Common myeloid progenitor, CD34-positive (primary cell): ENCODE results near the gene RALB.
A peak's percentile ranks its signal among the peaks of the same experiment; 100 is the strongest.

Experiments used
- CTCF ChIA-PET: fragments of 350-600 bp; sonication (Branson Sonifier 250); formaldehyde crosslinking; loops from one replicate; lab custom pipeline; 2021; ENCODE audit warnings: antibody characterized with exemption; lab: Charles Lee
- POLR2A ChIA-PET: fragments of 350-600 bp; sonication (Branson Sonifier 250); formaldehyde crosslinking; loops from one replicate; lab custom pipeline; 2021; ENCODE audit warnings: antibody characterized with exemption; lab: Charles Lee
- DNase-seq, 3 donors: peaks; one replicate each; pipeline versions ENCODE4 v3.0.0 to v3.0.0-alpha.2; 2013
- H3K27ac ChIP-seq, 2 experiments: 1 replicate in 1 of 2; 2 replicates in 1 of 2; pipeline ENCODE4 v1.7.0; 2013; ENCODE audit warnings: inconsistent platforms in 2 of 2, low read length in 2 of 2, mild to moderate bottlenecking in 2 of 2, low read depth in 1 of 2, moderate library complexity in 1 of 2; ENCODE audit not compliant: severe bottlenecking in 2 of 2, insufficient read depth in 1 of 2, poor library complexity in 1 of 2
- H3K27me3 ChIP-seq, 5 experiments: replicated peaks in 2 of 5; 1 replicate in 3 of 5; 2 replicates in 2 of 5; pipeline versions ENCODE4 v1.6.1 to v1.7.0; 2013; ENCODE audit warnings: low read length in 4 of 5, mild to moderate bottlenecking in 2 of 5, moderate library complexity in 2 of 5, inconsistent platforms in 1 of 5; ENCODE audit not compliant: insufficient read depth in 5 of 5, control insufficient read depth in 4 of 5
- H3K36me3 ChIP-seq, 4 experiments: 1 replicate in 2 of 4; 2 replicates in 2 of 4; pipeline versions ENCODE4 v1.6.1 to v1.7.0; 2013; ENCODE audit warnings: low read length in 3 of 4, control low read depth in 1 of 4, mild to moderate bottlenecking in 1 of 4; ENCODE audit not compliant: control insufficient read depth in 4 of 4, insufficient read depth in 4 of 4
- H3K4me1 ChIP-seq, 4 experiments: 1 replicate in 3 of 4; 2 replicates in 1 of 4; pipeline versions ENCODE4 v1.6.1 to v1.7.1; 2013; ENCODE audit warnings: low read length in 3 of 4, mild to moderate bottlenecking in 3 of 4, control low read depth in 1 of 4, inconsistent platforms in 1 of 4, moderate library complexity in 1 of 4; ENCODE audit not compliant: control insufficient read depth in 4 of 4, insufficient read depth in 4 of 4; ENCODE audit errors: control extremely low read depth in 1 of 4
- H3K4me3 ChIP-seq, 7 experiments: 1 replicate in 4 of 7; 2 replicates in 3 of 7; pipeline versions ENCODE4 v1.5.1 to v1.7.0; 2013; ENCODE audit warnings: mild to moderate bottlenecking in 7 of 7, low read length in 6 of 7, moderate library complexity in 6 of 7, inconsistent platforms in 2 of 7, low read depth in 2 of 7, control low read depth in 1 of 7; ENCODE audit not compliant: insufficient read depth in 4 of 7, control insufficient read depth in 1 of 7; ENCODE audit errors: extremely low read depth in 1 of 7
- H3K9me3 ChIP-seq, 5 experiments: 1 replicate in 4 of 5; 2 replicates in 1 of 5; pipeline versions ENCODE4 v1.6.1 to v1.7.1; 2013; ENCODE audit warnings: low read length in 4 of 5, mild to moderate bottlenecking in 2 of 5, inconsistent platforms in 1 of 5, low read depth in 1 of 5, moderate library complexity in 1 of 5; ENCODE audit not compliant: control insufficient read depth in 4 of 5, insufficient read depth in 2 of 5; ENCODE audit errors: control extremely low read depth in 1 of 5
- WGBS: methylation state at CpG from one replicate; pipeline ENCODE4 v1.1.5; 2013; ENCODE audit not compliant: insufficient coverage; 5-methylcytosine and 5-hydroxymethylcytosine counted together

Gene RALB

GRCh38 chr2:120289221-120289906 lies 36.7 kb downstream of the RALB start:
- H3K27ac ChIP-seq = no peak overlapping the region
- POLR2A ChIA-PET = interaction anchor here (0.6 kb wide), 1 partner anchor 817 kb away, joined by 3 read pairs; no protein-coding TSS in a partner anchor
- CTCF ChIA-PET = interaction anchor here (0.9 to 2.4 kb wide), 5 partner anchors 9 to 24 kb away, joined by 3 to 10 read pairs (median 4); no protein-coding TSS in a partner anchor
- no peak for DNase-seq
- H3K4me3 ChIP-seq = no peak overlapping the region
- no peaks in the 10 kb centered on the region for H3K27me3 ChIP-seq
- H3K4me1 ChIP-seq = peaks cover 5 to 21% (median 19%) of the 10 kb centered on the region in 4 experiments
- over 99% methylated on average over 13 of the region's 14 CpGs for WGBS
- no peaks in the 10 kb centered on the region for H3K9me3 ChIP-seq
- H3K36me3 ChIP-seq = peaks cover 14 to 36% (median 23%) of the 10 kb centered on the region in 4 experiments

GRCh38 chr2:120290737-120291136 lies 38.1 kb downstream of the RALB start:
- H3K4me3 ChIP-seq = no peak overlapping the region
- peaks cover 5 to 21% (median 19%) of the 10 kb centered on the region in 4 experiments for H3K4me1 ChIP-seq
- no peaks in the 10 kb centered on the region for H3K9me3 ChIP-seq
- no peak overlapping the region for H3K27ac ChIP-seq
- peaks cover 13 to 41% (median 29%) of the 10 kb centered on the region in 4 experiments for H3K36me3 ChIP-seq
- H3K27me3 ChIP-seq = no peaks in the 10 kb centered on the region
- no peak for DNase-seq
- ChIA-PET CTCF (interaction anchor here (0.5 to 2.5 kb wide), 9 partner anchors 8 to 50 kb away, joined by 3 to 14 read pairs (median 4); no protein-coding TSS in a partner anchor), POLR2A (interaction anchor here (0.6 kb wide), 1 partner anchor 10 kb away, joined by 3 read pairs; no protein-coding TSS in a partner anchor)
- WGBS = 95% methylated on average over 2 of the region's 2 CpGs

GRCh38 chr2:120291401-120292311 lies 39.0 kb downstream of the RALB start:
- no peaks in the 10 kb centered on the region for H3K27me3 ChIP-seq
- H3K9me3 ChIP-seq = no peaks in the 10 kb centered on the region
- ChIA-PET POLR2A (interaction anchor here (0.6 kb wide), 1 partner anchor 9 kb away, joined by 3 read pairs; no protein-coding TSS in a partner anchor), CTCF (interaction anchor here (0.9 to 2.7 kb wide), 15 partner anchors 8 to 63 kb away, joined by 3 to 14 read pairs (median 4); no protein-coding TSS in a partner anchor)
- DNase-seq = peak; percentile 57 to 81 (median 67)
- peaks cover 5 to 21% (median 18%) of the 10 kb centered on the region in 4 experiments for H3K4me1 ChIP-seq
- H3K4me3 ChIP-seq = no peak overlapping the region
- peaks cover 8 to 43% (median 31%) of the 10 kb centered on the region in 4 experiments for H3K36me3 ChIP-seq
- no peak overlapping the region for H3K27ac ChIP-seq
- 40% methylated on average over 3 of the region's 4 CpGs for WGBS

- POLR2A ChIA-PET = no interaction called here
- H3K27me3 ChIP-seq = no peaks in the 10 kb centered on the region
- CTCF ChIA-PET = interaction anchor here (0.9 to 2.7 kb wide), 10 partner anchors 9 to 117 kb away, joined by 3 to 7 read pairs (median 4); no protein-coding TSS in a partner anchor
- peaks cover 9 to 53% (median 41%) of the 10 kb centered on the region in 4 experiments for H3K36me3 ChIP-seq
- no peak for DNase-seq
- H3K4me1 ChIP-seq = peaks cover 0 to 12% (median 8%) of the 10 kb centered on the region in 4 experiments
- H3K27ac ChIP-seq = no peak overlapping the region
- 100% methylated on average over 2 of the region's 5 CpGs for WGBS
- no peaks in the 10 kb centered on the region for H3K9me3 ChIP-seq
- H3K4me3 ChIP-seq = no peak overlapping the region
Measured at GRCh38 chr2:120293096-120294007, 40.7 kb downstream of the RALB start.

GRCh38 chr2:120294008-120294340 lies 41.3 kb downstream of the RALB start:
- H3K36me3 ChIP-seq = peaks cover 9 to 52% (median 43%) of the 10 kb centered on the region in 4 experiments
- H3K9me3 ChIP-seq = no peaks in the 10 kb centered on the region
- no peak overlapping the region for H3K4me3 ChIP-seq
- POLR2A ChIA-PET = no interaction called here
- no peak for DNase-seq
- WGBS = 88% methylated on average over 2 of the region's 3 CpGs
- H3K27ac ChIP-seq = no peak overlapping the region
- H3K27me3 ChIP-seq = no peaks in the 10 kb centered on the region
- H3K4me1 ChIP-seq = peaks cover 0 to 12% (median 8%) of the 10 kb centered on the region in 4 experiments
- CTCF ChIA-PET = interaction anchor here (1.4 to 2.7 kb wide), 3 partner anchors 10 to 117 kb away, joined by 3 to 7 read pairs (median 3); no protein-coding TSS in a partner anchor

GRCh38 chr2:120298173-120298835 lies 45.7 kb downstream of the RALB start:
- peaks cover 17 to 56% (median 29%) of the 10 kb centered on the region in 4 experiments for H3K36me3 ChIP-seq
- no peaks in the 10 kb centered on the region for H3K27me3 ChIP-seq
- no peak for DNase-seq
- no peak overlapping the region for H3K27ac ChIP-seq
- no peak overlapping the region for H3K4me3 ChIP-seq
- peaks cover 4 to 9% (median 8%) of the 10 kb centered on the region in 4 experiments for H3K4me1 ChIP-seq
- 100% methylated on average over 4 of the region's 7 CpGs for WGBS
- ChIA-PET CTCF (interaction anchor here (1.0 to 1.9 kb wide), 5 partner anchors 15 to 96 kb away, joined by 3 to 4 read pairs (median 3); no protein-coding TSS in a partner anchor), POLR2A (no interaction called here)
- H3K9me3 ChIP-seq = no peaks in the 10 kb centered on the region
